KBM-7 (cell line): ENCODE data around the gene CABLES1.
"Not testable (repeated sequence)": the region's sequence is repeated elsewhere in the genome, so short reads cannot be mapped to it uniquely, and the experiment has no call there.

ENCODE experiments used
- DNase-seq: peaks from one replicate; pipeline ENCODE4 v3.0.0-alpha.2; 2015
- in situ Hi-C: fragments of 300-500 bp; cut with MboI; formaldehyde crosslinking; loops from 2 replicates; pipeline ENCODE4 v1.14.3; 2020; ENCODE audit warnings: low sequenced_read_pairs, low pct_unique_long_range_greater_than_20kb, mixed read lengths

CABLES1 gene

DNA sequence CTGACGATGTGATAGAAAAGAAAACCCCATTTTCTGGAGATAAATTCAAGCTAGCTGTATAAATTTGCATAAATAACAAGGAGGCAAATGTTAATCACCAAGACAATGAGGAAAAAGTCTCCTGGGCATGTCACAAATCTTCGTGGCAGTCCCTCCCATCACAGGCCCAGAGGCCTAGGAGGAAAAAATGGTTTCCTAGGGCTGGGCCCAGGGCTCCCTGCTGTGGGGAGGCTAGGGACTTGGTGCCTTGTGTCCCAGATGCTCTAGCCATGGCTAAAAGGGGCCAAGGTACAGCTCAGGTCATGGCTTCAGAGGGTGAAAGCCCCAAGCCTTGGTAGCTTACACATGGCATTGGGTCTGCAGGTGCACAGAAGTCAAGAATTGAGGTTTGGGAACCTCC is 134.6 kb downstream of the CABLES1 start:
- no peak for DNase-seq
- in situ Hi-C loops: no loop called here

DNA sequence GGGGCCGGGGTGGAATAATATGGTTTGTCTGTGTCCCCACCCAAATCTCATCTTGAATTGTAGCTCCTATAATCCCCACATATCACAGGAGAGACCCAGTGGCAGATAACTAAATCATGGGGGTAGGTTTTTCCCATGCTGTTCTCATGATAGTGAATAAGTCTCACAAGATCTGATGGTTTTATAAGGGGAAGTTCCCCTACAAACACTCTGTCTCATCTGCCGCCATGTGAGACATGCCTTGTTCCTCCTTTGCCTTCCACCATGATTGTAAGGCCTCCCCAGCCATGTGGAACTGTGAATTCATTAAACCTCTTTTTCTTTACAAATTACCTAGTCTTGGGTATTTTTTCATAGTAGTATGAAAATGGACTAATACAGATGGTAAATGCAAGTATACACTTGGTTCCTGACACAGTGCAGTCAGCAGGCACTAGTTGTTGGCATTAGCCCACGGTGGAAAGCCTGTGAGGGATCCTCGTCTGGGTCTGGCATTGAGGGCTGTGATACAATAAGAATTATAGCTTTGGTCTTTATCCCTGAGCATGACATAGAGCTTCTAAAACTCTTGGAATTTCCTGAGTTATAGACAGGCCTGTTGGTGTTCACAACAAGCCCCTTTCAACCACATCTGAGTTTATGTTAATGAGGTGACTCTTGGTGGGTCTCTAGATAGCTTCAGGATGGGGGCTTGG is 135.8 kb downstream of the CABLES1 start:
- in situ Hi-C loops: no loop called here
- no peak for DNase-seq

DNA sequence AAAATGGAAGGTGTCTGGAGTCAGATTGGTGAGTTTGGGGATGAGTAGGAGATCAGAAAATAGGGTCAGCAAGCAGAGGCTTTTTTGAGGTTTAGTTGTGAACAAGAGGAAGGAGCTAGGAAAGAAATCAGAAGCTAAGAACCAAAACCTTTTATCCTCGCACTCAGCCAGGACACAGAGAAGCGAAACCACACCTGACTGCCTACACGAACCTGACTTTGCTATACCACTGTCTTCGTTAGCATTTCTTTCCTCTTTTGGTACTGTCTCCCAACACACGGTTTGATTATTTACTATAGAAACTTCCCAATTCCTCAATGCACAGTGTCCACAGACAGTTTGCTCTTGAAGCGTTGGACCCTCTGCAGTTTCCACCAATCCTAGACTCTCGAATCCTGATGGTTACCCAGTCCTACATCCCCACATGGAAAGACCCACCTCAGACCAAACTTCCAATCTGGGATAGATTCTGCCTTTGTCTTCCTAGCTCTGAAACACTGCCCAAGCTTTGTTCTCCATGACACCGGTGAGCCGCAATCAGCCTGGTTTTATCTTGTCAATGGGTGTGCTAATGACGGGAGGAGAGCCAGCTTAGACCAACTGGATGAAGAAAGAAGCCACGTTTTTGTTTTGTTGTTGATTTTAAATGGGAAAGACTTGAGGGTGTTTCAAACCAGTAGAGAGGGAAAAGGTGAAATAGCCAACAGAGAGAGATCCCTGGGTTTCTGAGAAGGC is 137.4 kb downstream of the CABLES1 start:
- DNase-seq: no peak
- in situ Hi-C loops: no loop called here

DNA sequence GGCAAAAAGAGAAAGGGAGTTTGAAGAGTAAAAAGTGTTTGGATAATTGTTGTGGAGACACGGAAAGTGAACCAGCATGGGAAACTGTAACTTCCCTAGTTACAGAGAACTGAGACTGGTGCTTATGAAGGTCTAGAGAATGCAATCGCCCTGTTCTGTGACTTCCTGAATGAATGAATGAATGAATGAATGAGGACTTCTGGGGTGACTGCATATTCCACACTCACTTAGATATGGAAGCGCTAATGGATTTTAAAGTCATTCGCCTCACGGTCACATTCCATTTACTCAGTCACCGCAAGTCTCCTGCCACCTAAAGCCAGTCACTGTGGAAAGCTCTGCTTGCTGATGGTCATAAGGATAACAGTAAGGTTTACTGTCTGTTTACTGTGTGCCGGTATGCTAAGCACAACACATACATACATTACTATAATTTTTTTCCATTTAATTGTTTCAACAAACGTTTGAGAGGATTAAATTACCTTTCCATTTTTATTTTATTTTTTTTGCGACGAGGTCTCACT is 138.2 kb downstream of the CABLES1 start:
- no peak for DNase-seq
- in situ Hi-C loops: no loop called here

DNA sequence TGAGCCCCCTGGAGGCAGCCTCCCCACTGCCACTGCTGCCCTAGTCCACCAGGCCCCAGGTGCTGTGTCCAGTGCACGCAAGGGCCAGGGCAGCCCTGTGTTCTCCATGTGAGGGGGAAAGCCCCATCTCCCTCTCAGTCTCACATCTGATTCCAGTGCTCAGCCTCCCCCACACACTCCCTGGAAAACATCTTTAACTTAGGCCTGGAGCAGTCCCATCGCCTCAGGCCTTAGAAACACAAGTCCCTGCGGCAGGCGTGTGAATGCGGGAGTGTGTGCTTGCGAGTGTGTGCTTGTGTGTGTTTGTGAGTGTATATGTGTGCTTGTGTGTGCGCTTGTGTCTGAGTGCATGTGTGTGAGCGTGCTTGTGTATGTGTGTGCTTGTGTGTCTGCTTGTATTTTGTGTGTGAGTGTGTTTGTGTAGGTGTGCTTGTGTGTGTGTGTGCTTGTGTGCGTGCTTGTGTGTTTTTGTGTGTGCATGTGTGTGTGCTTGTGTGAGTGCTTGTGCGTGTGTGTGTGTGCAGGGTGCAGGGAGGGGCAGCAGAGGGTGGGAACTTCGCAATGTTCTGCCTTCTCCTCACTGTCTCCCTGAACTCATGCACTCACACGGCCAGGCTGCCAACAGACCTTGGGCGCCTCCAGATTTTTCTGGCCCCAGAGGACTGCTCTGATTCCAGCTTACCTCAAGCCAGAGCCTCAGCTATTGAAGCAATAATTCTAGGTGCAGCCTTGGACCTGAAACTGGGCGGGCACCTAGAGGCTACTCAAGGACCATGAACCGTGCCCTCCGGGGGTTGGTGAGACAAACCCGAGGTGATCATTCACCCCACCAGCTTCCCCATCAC is 139.6 kb downstream of the CABLES1 start:
- in situ Hi-C loops: no loop called here
- DNase-seq: no peak

DNA sequence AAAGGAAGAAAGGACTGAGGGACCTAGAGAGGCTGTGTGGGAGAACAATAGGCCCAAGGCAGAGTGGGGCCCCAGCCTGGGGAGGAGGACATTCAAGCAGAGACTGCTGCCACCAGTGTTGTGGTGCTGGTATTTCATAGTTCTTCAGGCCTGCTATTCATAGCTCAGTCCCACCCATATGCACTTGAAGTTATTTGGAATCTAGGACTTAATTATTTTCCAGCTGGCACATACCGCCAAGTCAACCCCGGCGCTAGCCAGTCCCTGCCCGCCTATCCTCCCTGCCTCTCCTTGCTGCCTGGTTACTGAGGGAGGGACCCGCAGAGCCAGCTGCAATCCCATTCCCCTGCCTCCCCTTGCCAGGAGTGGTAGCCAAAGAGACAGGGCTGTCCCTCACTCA is 141.2 kb downstream of the CABLES1 start:
- in situ Hi-C loops: no loop called here
- no peak for DNase-seq

DNA sequence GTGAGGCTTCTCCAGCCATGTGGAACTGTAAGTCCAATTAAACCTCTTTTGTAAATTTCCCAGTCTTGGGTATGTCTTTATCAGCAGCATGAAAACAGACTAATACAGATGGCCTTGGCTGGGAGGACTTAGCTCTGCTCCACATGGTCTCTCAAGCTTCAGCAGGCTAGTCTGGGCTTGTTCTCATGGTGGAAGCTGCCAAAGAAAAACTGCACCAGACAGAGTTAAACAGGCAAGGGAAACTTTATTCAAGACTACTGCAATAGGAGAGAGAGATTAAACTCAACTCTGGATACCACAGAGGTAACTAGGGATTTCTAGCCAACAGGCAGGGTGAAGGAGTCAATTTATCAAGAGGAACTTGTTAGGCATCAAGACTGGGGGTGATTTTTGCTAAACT is 142.1 kb downstream of the CABLES1 start:
- DNase-seq: peak; percentile 39
- in situ Hi-C loops: no loop called here

DNA sequence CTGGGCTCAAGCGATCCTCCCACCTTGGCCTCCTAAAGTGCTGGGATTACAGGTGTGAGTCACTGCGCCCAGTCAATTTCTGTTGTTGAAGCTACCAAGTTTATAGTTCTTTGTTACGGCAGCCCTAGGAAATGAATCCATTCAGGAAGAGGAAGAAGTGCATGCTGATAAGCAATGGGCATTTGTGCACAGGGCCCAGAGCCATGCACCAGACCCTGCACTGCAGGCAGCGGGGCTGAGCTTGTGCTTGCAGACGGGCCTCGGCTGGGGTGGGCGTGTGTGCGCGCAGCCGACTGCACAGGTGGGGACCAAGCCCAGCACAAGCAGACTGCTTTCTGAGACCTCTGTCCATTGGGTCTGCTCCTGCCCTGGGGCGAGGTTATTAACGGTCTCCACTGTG is 144.6 kb downstream of the CABLES1 start:
- in situ Hi-C loops: no loop called here
- DNase-seq: no peak

DNA sequence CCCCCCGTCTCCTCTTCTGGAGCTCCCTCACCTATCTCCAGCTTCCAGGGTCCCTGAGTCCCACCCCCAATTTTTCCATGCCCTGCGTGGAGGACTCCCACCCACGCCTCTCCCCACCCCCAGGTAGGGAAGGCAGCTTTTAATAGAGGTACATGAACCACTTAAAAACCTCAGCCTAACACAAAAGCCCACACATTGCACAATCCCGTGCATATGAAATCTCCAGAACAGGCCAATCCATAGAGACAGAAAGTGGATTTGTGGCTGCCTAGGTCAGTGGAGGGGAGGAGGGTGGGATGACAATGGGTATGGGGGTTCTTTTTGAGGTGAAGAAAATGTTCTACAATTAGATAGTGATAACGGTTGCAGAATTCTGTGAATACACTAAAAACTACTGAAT is 145.6 kb downstream of the CABLES1 start:
- DNase-seq: no peak
- in situ Hi-C loops: no loop called here

DNA sequence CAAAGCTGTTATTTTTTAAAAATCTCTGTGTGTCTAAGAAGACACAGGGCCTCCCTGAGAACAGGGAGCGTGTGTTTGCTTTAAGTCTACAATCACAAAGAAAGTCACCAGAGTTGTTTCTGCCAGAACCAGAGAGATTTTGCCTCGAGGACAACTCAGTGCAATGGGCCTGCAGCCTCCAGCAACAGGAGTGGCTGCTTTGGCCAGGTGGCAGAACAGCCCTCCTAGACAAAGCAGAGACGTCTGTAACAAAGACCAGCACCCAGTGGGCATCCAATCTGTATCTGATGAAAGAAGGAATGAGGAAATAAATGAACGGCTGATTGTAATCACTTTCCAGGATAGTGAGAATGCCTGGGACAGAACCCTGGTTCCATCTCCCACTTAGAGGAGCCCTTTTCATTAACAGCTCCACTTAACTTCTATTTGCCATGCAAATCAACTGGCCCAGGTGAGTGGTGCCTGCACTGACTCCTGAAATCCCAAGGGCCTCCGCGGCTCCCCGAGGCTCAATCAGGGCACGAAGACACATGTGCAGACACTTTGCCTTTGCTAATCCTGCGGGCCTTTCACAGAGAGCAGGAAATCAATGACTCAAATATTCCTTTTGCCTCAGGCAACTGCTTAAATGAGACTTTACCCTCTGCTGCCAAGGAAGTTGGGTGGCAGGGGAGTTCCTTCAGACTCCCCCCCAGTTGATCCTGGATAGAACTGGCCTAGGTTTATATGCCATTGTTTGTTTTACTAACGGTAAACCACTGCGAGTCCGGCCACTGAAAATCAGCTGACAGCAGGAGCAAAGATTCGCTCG is 146.5 kb downstream of the CABLES1 start:
- no peak for DNase-seq
- in situ Hi-C loops: no loop called here

DNA sequence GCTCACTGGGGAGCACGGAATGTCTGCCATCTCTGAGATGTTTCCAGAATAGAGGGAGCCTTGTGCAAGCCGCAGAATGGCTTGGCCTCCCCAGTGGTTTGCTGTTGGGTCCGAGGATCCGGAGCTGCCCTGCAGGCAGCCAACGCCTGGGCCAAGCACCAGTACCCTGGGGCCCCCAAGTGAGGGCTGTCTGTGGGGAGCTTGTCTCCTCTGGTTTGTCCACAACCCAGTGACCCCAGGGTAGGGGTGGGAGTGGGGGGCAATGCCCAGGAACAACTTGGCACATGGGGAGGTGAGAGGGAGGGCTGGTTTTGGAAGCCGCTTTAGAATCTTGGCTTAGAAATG is 147.1 kb downstream of the CABLES1 start:
- in situ Hi-C loops: no loop called here
- DNase-seq: no peak

DNA sequence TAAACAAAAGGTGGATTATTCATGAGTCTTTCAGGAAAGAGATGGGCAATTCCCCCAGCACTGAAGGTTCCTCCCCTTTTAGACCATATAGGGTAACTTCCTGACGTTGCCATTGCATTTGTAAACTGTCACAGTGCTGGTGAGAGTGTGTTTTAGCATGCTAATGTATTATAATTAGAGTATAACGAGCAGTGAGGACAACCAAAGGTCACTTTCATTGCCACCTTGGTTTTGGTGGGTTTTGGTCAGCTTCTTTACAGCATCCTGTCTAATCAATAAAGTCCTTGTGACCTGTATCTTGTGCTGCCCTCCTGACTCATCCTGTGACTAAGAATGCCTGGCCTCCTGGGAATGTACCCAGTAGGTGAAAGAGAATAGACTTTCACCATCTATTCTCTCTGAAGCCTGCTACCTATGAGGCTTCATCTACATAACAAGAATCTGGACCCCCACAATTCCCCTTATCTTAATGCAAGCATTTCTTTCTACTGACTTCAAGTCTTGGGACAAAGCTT is 148.7 kb downstream of the CABLES1 start:
- in situ Hi-C loops: no loop called here
- no peak for DNase-seq

DNA sequence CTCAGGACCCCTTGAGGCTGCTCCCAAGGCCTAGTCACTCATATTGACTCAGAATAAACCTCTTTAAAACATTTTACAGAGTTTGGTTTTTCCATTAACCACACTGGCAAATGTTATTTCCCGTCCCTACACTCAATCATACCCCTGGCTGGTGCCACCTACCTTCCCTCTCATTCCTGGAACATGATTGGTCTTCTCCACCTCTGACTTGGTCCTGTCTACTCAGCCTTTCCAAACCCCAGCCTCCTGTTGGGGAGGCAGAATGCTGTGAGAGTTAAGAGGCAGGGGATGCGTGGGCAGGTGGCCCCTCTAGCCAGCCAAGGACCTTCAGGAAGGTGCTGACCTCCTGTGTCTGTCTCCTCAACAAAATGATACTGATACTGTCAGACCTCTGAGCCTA is 149.3 kb downstream of the CABLES1 start:
- in situ Hi-C loops: no loop called here
- DNase-seq: no peak

DNA sequence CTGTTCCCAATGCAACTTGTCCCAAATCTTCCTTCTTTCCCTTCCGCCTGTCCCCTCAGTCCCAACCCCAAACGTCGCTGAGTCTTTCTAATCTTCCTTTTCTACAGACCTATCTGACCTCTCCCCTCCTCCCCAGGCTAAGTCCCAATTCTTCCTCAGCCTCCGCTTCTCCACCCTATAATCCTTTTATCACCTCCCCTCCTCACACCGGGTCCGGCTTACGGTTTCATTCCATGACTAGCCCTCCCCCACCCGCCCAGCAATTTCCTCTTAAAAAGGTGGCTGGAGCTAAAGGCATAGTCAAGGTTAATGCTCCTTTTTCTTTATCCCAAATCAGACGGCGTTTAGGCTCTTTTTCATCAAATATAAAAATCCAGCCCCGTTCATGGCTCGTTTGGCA is 150.3 kb downstream of the CABLES1 start:
- DNase-seq, in situ Hi-C loops: not testable (repeated sequence)

DNA sequence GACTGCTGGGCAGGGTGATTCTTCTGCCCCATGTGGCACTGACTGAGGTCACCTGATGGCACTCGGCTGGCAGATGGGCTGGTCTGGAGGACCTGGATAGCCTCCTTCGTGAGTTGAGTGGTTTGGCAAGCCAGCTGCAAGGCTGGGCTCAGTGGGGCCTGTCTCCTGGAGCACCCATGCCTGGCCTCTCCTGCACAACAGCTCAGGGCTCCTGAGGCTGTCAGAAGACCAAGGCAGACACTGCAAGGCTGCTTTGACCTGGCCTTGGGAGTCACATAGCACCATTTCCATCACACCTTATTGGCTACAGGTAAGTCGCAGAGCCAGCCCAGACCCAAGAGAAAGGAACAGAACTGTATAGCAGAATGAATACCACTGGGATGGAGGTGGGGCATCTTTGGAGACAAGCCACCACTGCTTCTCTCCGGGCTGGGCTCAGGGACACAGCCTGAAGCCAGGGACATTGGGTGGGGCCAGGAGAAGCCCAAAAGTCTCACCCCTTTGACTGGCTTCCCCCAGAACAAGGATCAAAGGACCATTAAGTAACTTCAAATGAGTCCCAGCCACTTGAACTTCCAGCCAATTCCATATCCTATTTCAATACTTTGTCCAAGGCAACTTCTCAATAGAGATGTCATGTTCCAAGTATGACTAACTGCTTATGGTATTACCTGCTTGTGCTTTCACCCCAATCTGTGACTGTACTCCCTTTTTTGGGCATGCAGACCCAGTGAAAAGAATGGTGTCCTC is 156.3 kb downstream of the CABLES1 start:
- DNase-seq: no peak
- in situ Hi-C loops: no loop called here

DNA sequence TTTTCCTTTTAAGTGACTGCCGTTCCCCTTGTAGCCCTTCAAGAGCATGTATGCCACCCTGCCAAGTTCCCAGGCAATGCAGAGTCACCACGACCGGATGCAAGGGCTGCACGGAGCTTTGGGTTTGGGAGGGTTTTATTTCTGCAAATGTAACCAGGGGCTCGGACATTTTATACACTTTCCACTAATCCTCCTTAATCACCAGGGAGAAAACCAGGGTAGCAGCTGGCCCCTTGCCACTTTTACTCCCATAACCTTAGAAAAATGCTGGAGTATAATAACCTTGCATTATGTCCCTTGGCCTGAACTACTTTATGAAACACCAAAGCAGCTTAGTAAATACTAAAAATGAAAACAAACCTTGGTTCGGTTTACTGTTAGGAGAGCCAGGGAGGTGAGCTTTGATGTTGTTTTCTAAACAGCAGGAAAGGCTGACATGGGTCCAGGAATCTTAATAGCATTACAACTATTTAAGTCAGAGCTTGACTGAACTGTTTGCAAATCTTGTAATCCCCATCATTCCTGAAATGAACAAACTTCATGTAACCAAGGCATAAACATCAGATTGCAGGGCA is 165.0 kb downstream of the CABLES1 start:
- in situ Hi-C loops: no loop called here
- no peak for DNase-seq

DNA sequence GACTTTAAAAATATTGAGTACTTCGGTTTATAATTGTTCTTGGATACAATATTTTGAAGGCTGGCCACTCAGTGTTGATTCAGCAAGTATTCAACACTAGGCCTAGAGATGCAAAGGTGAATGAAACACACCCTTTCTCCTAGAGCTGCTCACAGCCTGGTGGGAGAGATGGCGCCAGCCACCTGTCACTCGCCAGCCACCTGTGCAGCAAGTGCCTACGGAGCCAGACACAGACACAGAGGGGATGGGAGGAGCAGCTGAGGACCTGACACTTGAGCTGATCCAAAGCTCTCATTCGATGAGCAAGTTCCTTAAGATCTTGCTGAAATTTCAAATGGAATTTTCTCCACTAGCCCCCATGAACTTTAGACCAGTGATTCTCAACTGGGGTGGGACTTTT is 166.7 kb downstream of the CABLES1 start:
- DNase-seq: no peak
- in situ Hi-C loops: no loop called here

DNA sequence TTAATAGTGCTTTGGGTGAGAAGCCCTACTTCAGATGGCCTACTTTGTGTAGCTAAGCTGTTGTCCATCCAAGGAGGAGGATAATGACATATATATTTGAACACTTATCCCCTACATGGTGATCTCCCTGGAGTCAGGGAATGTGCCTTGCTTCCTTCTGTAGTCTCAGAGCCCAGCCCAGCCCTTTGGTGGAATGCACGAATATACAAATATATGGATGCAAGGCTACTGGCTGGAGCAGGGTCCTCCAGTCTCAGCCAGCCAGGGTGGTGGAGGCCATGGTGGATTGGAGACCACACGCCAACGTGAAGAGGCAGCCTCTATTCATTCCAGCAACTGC is 167.2 kb downstream of the CABLES1 start:
- DNase-seq: no peak
- in situ Hi-C loops: no loop called here
